Right kidney (tissue), 9 donors: Measurements from ENCODE around the gene CCDC102B.
"Not testable (repeated sequence)": the region's sequence is repeated elsewhere in the genome, so short reads cannot be mapped to it uniquely, and the experiment has no call there.

Source experiments
- DNase-seq: peaks from one replicate; pipeline ENCODE4 v3.0.0-alpha.2; 2016
- long read RNA-seq, 8 donors: transcript quantifications; one replicate each; lab custom pipeline, GENCODE V29; 2026

Gene CCDC102B
- long read RNA-seq, donor 1, partial matches to known transcripts: 0 of 1 reads
- long read RNA-seq, donor 1, other reads (novel, unspliced or antisense): 0 of 1 reads
- long read RNA-seq, donor 2, partial matches to known transcripts: 0 of 1 reads
- long read RNA-seq, donor 2, other reads (novel, unspliced or antisense): 0 of 1 reads
- long read RNA-seq, donor 3: 0 reads
- long read RNA-seq, donor 4, partial matches to known transcripts: 0 of 1 reads
- long read RNA-seq, donor 4, other reads (novel, unspliced or antisense): 0 of 1 reads
- long read RNA-seq, donor 5: 0 reads
- long read RNA-seq, donor 6, partial matches to known transcripts: 0 of 1 reads
- long read RNA-seq, donor 6, other reads (novel, unspliced or antisense): 0 of 1 reads
- long read RNA-seq, donor 7: 0 reads
- long read RNA-seq, donor 8: 0 reads

DNA sequence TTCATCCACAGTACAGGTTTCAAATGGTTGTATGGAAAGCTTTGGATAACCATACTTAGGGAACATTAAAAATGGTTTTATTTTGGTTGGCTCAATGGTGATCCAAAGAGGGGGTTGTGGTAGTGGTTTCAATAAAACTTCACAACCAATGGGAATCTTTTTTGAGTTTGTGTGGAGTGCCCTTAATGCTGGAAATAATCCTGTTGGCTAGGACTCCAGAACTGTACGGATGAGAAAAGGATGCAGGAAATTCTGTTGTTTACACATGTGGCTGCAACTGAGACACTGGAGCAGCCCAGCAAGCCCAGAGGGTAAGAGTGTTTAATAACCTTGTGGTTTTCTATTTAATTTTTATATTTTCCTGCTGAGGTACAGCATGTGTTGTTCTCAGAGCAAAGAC lies at the start of gene CCDC102B:
Gene CCDC102B, plus strand, starts transcription at position 210 of the 400 bp plus-strand sequence. CDS start 38,684 bp downstream, outside the sequence.
- no peak for DNase-seq

DNA sequence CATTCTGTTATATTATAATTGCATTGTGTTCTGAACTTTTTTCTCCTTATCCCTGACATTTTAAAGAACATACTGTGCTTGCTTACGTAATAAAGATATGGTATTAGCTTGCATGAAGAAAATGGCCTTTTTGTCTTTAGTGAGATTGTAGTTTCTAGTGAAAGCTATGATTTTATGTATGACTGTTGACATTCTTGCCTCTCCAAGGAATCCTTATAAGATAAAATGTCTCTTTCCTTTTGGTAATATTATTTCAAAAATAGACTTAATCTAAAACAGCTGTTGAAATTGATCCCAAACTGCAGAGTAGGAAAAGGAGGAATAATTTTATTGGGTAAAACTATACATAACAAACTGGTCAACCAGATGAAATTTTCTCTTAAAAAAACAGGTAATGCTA lies 40.8 kb upstream of the CCDC102B start:
- no peak for DNase-seq

GRCh38 chr18:68759308-68759707 lies 38.6 kb upstream of the CCDC102B start:
- no peak for DNase-seq

DNA sequence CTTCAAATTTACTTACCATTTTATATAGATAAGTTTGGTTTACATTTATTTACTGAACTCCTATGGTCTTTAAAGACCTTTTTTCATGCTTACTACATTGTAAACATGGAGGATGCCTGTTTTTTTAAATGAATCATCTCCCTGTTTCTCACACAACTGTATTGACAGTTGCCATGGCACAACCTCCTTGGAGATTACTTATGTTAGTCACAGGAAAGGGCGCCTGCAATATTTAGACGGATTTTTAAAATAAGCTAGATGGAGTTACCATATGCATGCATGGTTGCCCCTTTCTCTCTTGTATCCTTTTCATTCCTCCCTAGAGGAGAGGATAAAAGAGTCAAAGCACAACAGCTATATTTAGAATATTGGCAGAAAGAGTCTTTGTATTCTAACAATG lies 34.8 kb upstream of the CCDC102B start:
- DNase-seq: no peak

- DNase-seq: no peak
These were observed 33.9 kb upstream of the CCDC102B start for GRCh38 chr18:68764016-68764415.

- no peak for DNase-seq
These were observed 31.4 kb upstream of the CCDC102B start for GRCh38 chr18:68766433-68766832.

DNA sequence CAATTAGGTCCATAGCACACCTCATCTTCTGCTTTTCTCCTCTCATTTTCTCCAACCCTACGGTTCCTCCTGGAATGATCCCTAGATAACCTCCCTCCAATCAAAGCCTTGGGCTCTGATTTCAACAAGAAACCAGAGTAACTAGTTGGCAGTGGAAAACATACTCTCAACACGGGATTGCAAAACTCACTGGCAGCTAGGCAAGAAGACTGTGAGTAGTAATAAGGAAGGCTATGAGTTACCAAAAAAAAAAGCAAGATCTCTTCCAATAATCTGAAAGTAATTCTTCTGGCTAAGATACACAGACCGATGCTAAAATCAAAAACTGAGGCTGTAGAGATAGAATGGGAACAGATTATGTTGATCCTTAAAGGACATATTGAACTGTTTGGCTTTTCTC lies 28.4 kb upstream of the CCDC102B start:
- no peak for DNase-seq

GRCh38 chr18:68772268-68772667 lies 25.6 kb upstream of the CCDC102B start:
- DNase-seq: no peak

- no peak for DNase-seq
These were observed 19.5 kb upstream of the CCDC102B start for GRCh38 chr18:68778280-68778886.

GRCh38 chr18:68779169-68779568 lies 18.7 kb upstream of the CCDC102B start:
- DNase-seq: no peak

DNA sequence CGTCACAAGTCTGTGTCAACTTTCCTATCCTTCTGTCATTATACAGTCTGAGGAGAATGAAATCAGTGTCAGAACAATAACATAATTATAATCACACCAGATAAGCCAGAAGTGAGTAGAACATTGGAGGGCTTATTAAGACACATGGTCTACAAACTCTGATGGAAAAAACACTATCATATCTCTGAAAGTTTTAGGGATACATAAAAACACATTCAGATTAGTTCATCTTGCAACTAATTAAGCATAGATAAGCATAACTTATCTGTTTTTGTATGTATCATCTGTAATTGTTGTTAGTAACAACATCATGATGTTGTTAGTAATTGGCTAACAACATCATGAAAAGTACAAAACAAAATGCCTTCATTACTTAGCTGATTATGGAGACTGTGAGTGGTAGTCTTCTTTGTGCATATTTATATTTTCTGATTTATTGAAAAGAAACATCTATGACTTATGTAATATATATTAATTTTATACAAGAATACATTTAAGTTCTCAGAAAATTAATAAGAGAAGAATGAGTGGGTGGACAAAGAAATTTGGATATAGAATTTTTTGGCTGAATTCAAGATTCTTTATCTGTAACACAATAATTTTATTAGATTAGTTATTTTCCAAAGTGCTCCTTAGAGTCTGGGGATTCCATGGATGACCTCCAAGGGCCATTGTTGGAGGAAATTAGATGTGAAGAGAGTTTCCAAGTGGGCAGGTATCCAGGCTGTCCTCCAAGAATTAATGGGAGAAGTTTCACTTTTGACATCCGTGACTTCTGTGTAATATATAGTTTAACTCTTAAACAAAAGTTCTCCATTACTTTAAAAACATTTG lies 16.9 kb upstream of the CCDC102B start:
- DNase-seq: no peak

GRCh38 chr18:68783506-68783905 lies 14.4 kb upstream of the CCDC102B start:
- DNase-seq: no peak

- DNase-seq: no peak
These were observed 13.8 kb upstream of the CCDC102B start for GRCh38 chr18:68784071-68784470.

- DNase-seq: not testable (repeated sequence)
These were observed 7.6 kb upstream of the CCDC102B start for GRCh38 chr18:68790290-68790689.

GRCh38 chr18:68791801-68792200 lies 6.1 kb upstream of the CCDC102B start:
- DNase-seq: no peak

DNA sequence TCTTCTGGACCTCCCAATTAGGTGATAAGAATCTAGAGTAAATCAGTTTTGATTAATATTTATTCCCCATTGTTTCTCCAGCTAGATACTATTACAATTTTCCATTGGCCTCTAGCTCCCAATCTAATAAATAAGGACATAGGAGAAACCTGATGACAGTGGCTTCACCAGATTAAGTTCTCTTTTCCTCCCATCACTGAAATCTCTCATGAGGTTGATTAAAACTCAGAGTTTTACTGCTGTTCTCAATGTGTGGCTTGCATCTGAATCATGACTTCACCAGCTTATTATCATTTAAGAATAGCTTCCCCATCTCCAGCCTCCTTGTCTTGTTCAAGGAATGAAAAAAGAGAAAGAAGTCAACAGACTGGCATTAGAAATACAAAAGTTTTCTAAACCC lies 3.9 kb upstream of the CCDC102B start:
- no peak for DNase-seq

- no peak for DNase-seq
These were observed 767 bp upstream of the CCDC102B start for GRCh38 chr18:68796936-68797690.

- no peak for DNase-seq
These were observed 2.2 kb downstream of the CCDC102B start for GRCh38 chr18:68800075-68800474.

GRCh38 chr18:68803356-68803755 lies 5.5 kb downstream of the CCDC102B start:
- DNase-seq: no peak

DNA sequence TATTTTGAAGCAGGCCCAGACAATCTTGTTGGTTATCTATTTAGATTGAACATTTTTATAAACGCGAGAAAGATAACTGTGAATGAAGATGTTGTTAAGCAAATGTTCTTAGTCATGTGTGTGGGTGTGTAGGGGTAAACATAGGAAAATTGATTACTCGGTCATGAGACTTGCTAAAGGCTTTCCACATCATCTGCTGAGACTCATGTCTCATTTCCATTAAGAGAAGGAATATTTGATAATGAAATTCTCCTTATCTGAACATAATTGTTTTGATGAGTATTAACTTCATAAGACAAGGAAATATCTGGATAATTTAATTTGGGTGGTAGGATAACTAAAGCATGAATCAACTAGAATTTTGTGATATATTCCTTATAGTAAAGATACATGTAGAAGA lies 19.7 kb downstream of the CCDC102B start:
- no peak for DNase-seq

GRCh38 chr18:68818584-68818983 lies 20.7 kb downstream of the CCDC102B start:
- no peak for DNase-seq

- no peak for DNase-seq
These were observed 25.0 kb downstream of the CCDC102B start for GRCh38 chr18:68822926-68823325.
